Adrenal gland (tissue), 12 donors: ENCODE results near the gene CAMK2D. TPM values are rescaled to one million over a fixed set of nuclear protein-coding genes. Genes with fewer than 3 reads are reported as not detected.

Experiments
- DNase-seq, 7 donors: peaks; one replicate each; pipeline ENCODE4 v3.0.0-alpha.2; 2019 to 2020
- H3K27ac ChIP-seq, 5 donors: fragments of 200-600 bp; sonication (generic) in 4 of 5; 1 replicate in 3 of 5; 2 replicates in 2 of 5; pipeline versions ENCODE4 v1.5.1 to v1.8.0; 2016 to 2020; ENCODE audit warnings: mild to moderate bottlenecking in 1 of 5
- H3K27me3 ChIP-seq: fragments of 200-600 bp; 2 replicates; pipeline ENCODE4 v1.8.0; 2021
- H3K36me3 ChIP-seq, 2 donors: fragments of 200-600 bp; replicated peaks in 1 of 2; 1 replicate in 1 of 2; 2 replicates in 1 of 2; pipeline versions ENCODE4 v1.5.1 to v1.8.0; 2018 to 2022
- H3K4me1 ChIP-seq, 2 donors: fragments of 200-600 bp; replicated peaks in 1 of 2; 1 replicate in 1 of 2; 2 replicates in 1 of 2; pipeline versions ENCODE4 v1.5.1 to v1.8.0; 2018 to 2021
- H3K4me3 ChIP-seq, 4 donors: fragments of 200-600 bp; sonication (generic) in 3 of 4; one replicate each; pipeline ENCODE4 v1.5.1; 2016 to 2018
- H3K9me3 ChIP-seq, 3 donors: fragments of 200-600 bp; sonication (generic) in 1 of 3; replicated peaks in 1 of 3; 1 replicate in 2 of 3; 2 replicates in 1 of 3; pipeline versions ENCODE4 v1.5.1 to v1.8.0; 2016 to 2021
- CTCF ChIP-seq, 6 experiments: fragments of 450-650 bp in 4 of 6; fragments of 200-600 bp in 2 of 6; sonication (generic) in 1 of 6; IDR thresholded peaks; 1 replicate in 5 of 6; 2 replicates in 1 of 6; pipeline versions ENCODE4 v1.5.1 to v1.8.0; 2016 to 2021; ENCODE audit warnings: antibody characterized with exemption in 6 of 6, mild to moderate bottlenecking in 2 of 6, moderate library complexity in 1 of 6
- POLR2A ChIP-seq, 2 donors: fragments of 450-650 bp; IDR thresholded peaks; one replicate each; pipeline ENCODE4 v1.6.1; 2017; ENCODE audit warnings: antibody characterized with exemption in 2 of 2, mild to moderate bottlenecking in 2 of 2, moderate library complexity in 1 of 2
- WGBS, 4 donors: extraction: QIAGEN DNeasy Blood & Tissue Kit in 2 of 4; methylation state at CpG; one replicate each; pipeline versions ENCODE4 v1.1.5 to v1.1.7; 2013 to 2017; 5-methylcytosine and 5-hydroxymethylcytosine counted together
- intact Hi-C, 2 donors: fragments of 100-400 bp; cut with DNase I; formaldehyde crosslinking; loops; one replicate each; pipeline versions ENCODE4 v1.14.1 to v1.15.0; 2022 to 2023
- polyA plus RNA-seq, 3 donors: library from polyadenylated mRNA; stranded (reverse); fragments of 200-250 nt in 2 of 3; fragments of 350-450 nt in 1 of 3; fragmentation: Illumina TruSeq in 1 of 3; extraction: RNeasy Lipid Tissue Mini Kit (QIAGEN cat#74804) in 1 of 3; gene quantifications; one replicate each; pipeline ENCODE4 v1.2.3, GENCODE V29; 2013 to 2014
- total RNA-seq, 9 donors: library from RNA; depleted of rRNA in 4 of 9; stranded (reverse); fragments of >200 nt in 4 of 9; fragments of 120-200 nt in 1 of 9; fragmentation: NEBNext Ultra II Directional in 1 of 9; extraction: Animal tissue kit (Norgen Biotek cat#: 25700) in 1 of 9; gene quantifications; one replicate each; pipeline versions ENCODE4 v1.1.0 to v1.2.4, GENCODE V29; 2013 to 2023
- donor health status: healthy with polysubstance abuse.
- donor health status: Bipolar disorder and iron deficiency.
- donor health status: DM: yes; HTN: yes; CAD: no.
- donor health status: DM: no; HTN: no; CAD: no.
- donor health status: DM: no; HTN: no; CAD: no.
- donor health status: DM: yes; HTN: yes; CAD: no.

The CAMK2D gene
- total and polyA plus RNA-seq, 12 donors, result 7.6 to 83.9 (median 33.6) TPM

- no peak for DNase-seq
- Histone ChIP-seq H3K36me3 (no peaks in the 10 kb centered on the region), H3K4me3 (no peak overlapping the region), H3K9me3 (no peaks in the 10 kb centered on the region), H3K27me3 (no peaks in the 10 kb centered on the region), H3K4me1 (no peaks in the 10 kb centered on the region), H3K27ac (no peak overlapping the region)
- intact Hi-C loops, result no loop called here
- WGBS, 4 donors, result 82 to 90% (median 84%) methylated on average over 8 of the region's 8 CpGs
- TF ChIP-seq CTCF (IDR thresholded peaks at IDR 0.05) (no peak), POLR2A (IDR thresholded peaks at IDR 0.05) (no peak)
These were observed 158.8 kb downstream of the CAMK2D start for GRCh38 chr4:113602646-113603228.

- Histone ChIP-seq H3K4me3 (no peak overlapping the region), H3K36me3 (no peaks in the 10 kb centered on the region), H3K27me3 (no peaks in the 10 kb centered on the region), H3K9me3 (no peaks in the 10 kb centered on the region), H3K27ac (no peak overlapping the region), H3K4me1 (no peaks in the 10 kb centered on the region)
- intact Hi-C loops, result no loop called here
- TF ChIP-seq POLR2A (IDR thresholded peaks at IDR 0.05), result no peak
- 84 to 99% (median 92%) methylated on average over 4 of the region's 4 CpGs for WGBS, 4 donors
- DNase-seq, result no peak
These were observed 159.9 kb downstream of the CAMK2D start for GRCh38 chr4:113601636-113602035.

- TF ChIP-seq POLR2A (IDR thresholded peaks at IDR 0.05) (no peak), CTCF (IDR thresholded peaks at IDR 0.05) (no peak)
- intact Hi-C loops, result no loop called here
- H3K36me3 ChIP-seq, result no peaks in the 10 kb centered on the region
- no peak overlapping the region for H3K4me3 ChIP-seq
- no peak for DNase-seq
- H3K27me3 ChIP-seq, result no peaks in the 10 kb centered on the region
- H3K4me1 ChIP-seq, result no peaks in the 10 kb centered on the region
- no peaks in the 10 kb centered on the region for H3K9me3 ChIP-seq
- WGBS, 4 donors, result 93 to 95% (median 94%) methylated on average over 6 of the region's 6 CpGs
- H3K27ac ChIP-seq, result no peak overlapping the region
These were observed 165.1 kb downstream of the CAMK2D start for GRCh38 chr4:113596396-113596795.

- no peak for TF ChIP-seq POLR2A (IDR thresholded peaks at IDR 0.05)
- no peak for DNase-seq
- H3K4me3 ChIP-seq, result no peak overlapping the region
- 81 to 88% (median 85%) methylated on average over 2 of the region's 2 CpGs for WGBS, 4 donors
- no peaks in the 10 kb centered on the region for H3K36me3 ChIP-seq
- H3K27me3 ChIP-seq, result no peaks in the 10 kb centered on the region
- no peaks in the 10 kb centered on the region for H3K4me1 ChIP-seq
- intact Hi-C loops, result no loop called here
- no peak overlapping the region for H3K27ac ChIP-seq
- H3K9me3 ChIP-seq, result no peaks in the 10 kb centered on the region
These were observed 167.3 kb downstream of the CAMK2D start for GRCh38 chr4:113594231-113594556.

GRCh38 chr4:113593400-113594230, 167.9 kb downstream of the CAMK2D start:
- H3K36me3 ChIP-seq, result no peaks in the 10 kb centered on the region
- H3K4me3 ChIP-seq, result no peak overlapping the region
- DNase-seq, result no peak
- WGBS, 4 donors, result 85 to 91% (median 87%) methylated on average over 1 of the region's 1 CpG
- no peaks in the 10 kb centered on the region for H3K9me3 ChIP-seq
- H3K27me3 ChIP-seq, result no peaks in the 10 kb centered on the region
- intact Hi-C loops, result no loop called here
- no peak for TF ChIP-seq POLR2A (IDR thresholded peaks at IDR 0.05)
- no peak for TF ChIP-seq CTCF (IDR thresholded peaks at IDR 0.05)
- no peaks in the 10 kb centered on the region for H3K4me1 ChIP-seq
- no peak overlapping the region for H3K27ac ChIP-seq
